C4-2B (cell line): ENCODE measurements around the gene NAGS.
"Not testable (repeated sequence)": the region's sequence is repeated elsewhere in the genome, so short reads cannot be mapped to it uniquely, and the experiment has no call there.

Experiments used
- H3K27ac ChIP-seq: fragments of 450-650 bp; 2 replicates; pipeline ENCODE4 v1.5.1; 2017
- CTCF ChIP-seq: fragments of 450-650 bp; conservative IDR thresholded peaks from 2 replicates; pipeline ENCODE4 v1.5.1; 2017; ENCODE audit warnings: mild to moderate bottlenecking
- ZFX ChIP-seq: fragments of 450-650 bp; IDR thresholded peaks from 2 replicates; pipeline ENCODE4 v1.6.1; 2017

The NAGS gene

GRCh38 chr17:43967251-43967875 lies 37.1 kb upstream of the NAGS start:
- no peak overlapping the region for H3K27ac ChIP-seq
- TF ChIP-seq CTCF, result no peak
- TF ChIP-seq ZFX, result no peak

- no peak for TF ChIP-seq ZFX
- H3K27ac ChIP-seq, result no peak overlapping the region
Measured at GRCh38 chr17:43970366-43970765, 34.1 kb upstream of the NAGS start.

- not testable (repeated sequence) for H3K27ac ChIP-seq
Measured at GRCh38 chr17:43971436-43971835, 33.0 kb upstream of the NAGS start.

GRCh38 chr17:43972444-43973212 lies 31.8 kb upstream of the NAGS start:
- not testable (repeated sequence) for H3K27ac ChIP-seq

- no peak for TF ChIP-seq CTCF
- no peak for TF ChIP-seq ZFX
- H3K27ac ChIP-seq, result no peak overlapping the region
Measured at GRCh38 chr17:43974382-43975266, 29.8 kb upstream of the NAGS start.

GRCh38 chr17:43975898-43976297 lies 28.5 kb upstream of the NAGS start:
- TF ChIP-seq CTCF (no peak), ZFX (no peak)
- H3K27ac ChIP-seq, result no peak overlapping the region

GRCh38 chr17:43976963-43977837 lies 27.2 kb upstream of the NAGS start:
- no peak for TF ChIP-seq ZFX
- TF ChIP-seq CTCF, result no peak

GRCh38 chr17:43978078-43978477 lies 26.3 kb upstream of the NAGS start:
- no peak for TF ChIP-seq ZFX
- TF ChIP-seq CTCF, result no peak

More at GRCh38 chr17:43976963-43977837, 27.2 kb upstream of the NAGS start:
- no peak overlapping the region for H3K27ac ChIP-seq

More at GRCh38 chr17:43978078-43978477, 26.3 kb upstream of the NAGS start:
- H3K27ac ChIP-seq, result no peak overlapping the region
